Stimulated activated CD4-positive, alpha-beta T cell treated with anti-CD3 and anti-CD28 coated beads, Interleukin-15, amount 100 ng/mL, for 48 hours (primary cell): Measurements from ENCODE around the gene KCNMA1.

Source experiments
- DNase-seq, 2 donors: peaks; one replicate each; pipeline ENCODE4 v3.0.0-alpha.2; 2020; ENCODE audit warnings: low read depth in 2 of 2

KCNMA1 gene

GRCh38 chr10:77023396-77023795 is 614.2 kb downstream of the KCNMA1 start:
- DNase-seq: no peak

DNA sequence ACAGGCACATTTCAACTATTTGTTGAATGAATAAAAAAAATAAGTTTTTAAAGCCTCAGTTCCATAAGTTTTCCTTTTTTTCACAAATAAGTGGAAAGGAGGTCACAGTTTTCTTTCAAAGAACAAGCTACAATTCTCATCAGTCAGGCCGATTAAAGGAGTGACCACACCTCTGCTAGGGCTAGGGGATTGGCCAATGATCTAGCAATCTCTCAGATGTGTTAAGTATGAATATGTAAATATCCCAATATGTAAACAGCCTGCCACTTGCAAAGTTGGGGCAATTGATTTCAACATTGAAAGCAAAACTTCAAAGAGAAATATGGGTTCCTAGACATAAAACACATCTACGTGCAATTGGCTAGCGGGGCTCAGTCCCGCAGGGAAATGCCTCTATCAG is 614.9 kb downstream of the KCNMA1 start:
- no peak for DNase-seq

DNA sequence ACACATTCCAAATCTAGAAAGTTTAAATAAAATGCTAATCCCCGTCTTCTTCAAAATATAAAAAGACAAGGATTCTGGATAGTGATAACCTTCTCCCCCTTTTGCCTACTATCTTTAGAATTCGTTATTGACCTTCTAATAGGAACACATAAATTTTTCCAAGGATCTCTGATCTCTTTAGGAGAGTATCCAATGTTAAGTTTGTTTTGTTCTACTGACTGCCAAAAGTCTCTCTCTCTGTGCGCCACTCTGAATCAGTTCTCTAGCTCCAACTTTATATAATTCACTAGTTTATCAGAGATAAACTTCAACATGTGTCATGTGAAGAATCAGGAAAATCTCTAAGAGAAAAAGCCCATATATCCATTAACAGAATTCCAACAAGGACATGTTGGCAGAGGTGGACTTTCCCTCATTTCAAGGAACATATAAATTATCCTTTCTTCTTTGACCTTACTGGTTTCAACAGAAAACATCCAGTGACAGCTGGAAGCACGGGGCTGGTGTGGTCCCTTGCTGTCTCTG is 615.6 kb downstream of the KCNMA1 start:
- no peak for DNase-seq

- no peak for DNase-seq
These were observed 617.1 kb downstream of the KCNMA1 start for GRCh38 chr10:77020426-77021040.

GRCh38 chr10:77016855-77017254 is 620.8 kb downstream of the KCNMA1 start:
- DNase-seq: no peak

- no peak for DNase-seq
These were observed 621.3 kb downstream of the KCNMA1 start for GRCh38 chr10:77016278-77016815.

GRCh38 chr10:77015360-77015759 is 622.2 kb downstream of the KCNMA1 start:
- DNase-seq: no peak

DNA sequence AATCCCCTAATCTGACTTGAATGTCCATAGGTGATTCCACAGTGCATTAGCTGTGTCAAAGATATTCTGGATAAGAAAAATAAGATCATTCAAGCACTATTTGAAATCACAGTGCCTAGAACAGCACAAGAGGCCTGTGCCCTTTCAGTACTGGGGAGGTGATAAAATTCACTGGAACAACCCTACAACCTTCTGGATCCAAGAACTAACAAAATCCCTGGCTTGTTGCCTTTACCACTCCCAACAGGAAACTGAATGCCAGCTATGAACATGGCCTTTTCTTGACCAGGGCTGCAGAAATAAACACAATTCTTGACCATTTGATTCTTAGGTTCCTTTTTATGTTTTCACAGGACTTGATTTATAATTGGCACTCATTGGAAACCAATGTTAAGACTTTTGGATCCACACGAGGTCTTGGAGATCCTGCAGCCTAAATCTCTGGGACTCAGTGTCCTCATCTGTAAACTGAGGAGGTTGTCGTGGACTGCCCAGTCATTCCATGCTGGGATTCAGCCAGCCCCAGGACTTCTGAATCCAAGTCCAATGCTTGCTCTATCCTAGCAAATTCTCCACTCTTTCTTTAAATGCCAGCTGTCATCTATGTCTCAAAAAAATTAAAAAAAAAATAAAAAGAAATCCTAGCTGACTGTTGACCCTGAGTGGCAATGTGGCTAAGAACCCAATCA is 624.7 kb downstream of the KCNMA1 start:
- no peak for DNase-seq

GRCh38 chr10:77011874-77012811 is 625.5 kb downstream of the KCNMA1 start:
- DNase-seq: no peak

DNA sequence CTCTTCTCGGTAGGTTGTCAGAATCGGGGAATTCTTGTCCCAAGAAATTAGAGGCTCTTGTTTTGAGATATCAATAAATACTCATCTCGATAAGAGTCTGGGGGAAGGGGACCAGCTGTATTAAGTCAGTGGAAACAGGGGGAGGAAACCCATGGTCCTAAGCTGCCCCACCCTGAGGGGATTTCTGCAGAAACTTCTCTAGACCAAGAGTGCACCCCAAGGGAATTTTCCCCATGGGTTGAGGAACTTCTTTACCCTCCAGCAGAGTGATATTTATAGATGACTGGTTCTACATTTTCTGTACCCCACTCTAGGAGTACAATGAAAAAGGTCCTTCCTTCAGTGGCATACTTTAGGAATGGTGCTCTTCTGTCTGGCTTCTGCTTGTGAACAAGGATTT is 627.2 kb downstream of the KCNMA1 start:
- DNase-seq: no peak

- DNase-seq: no peak
These were observed 629.8 kb downstream of the KCNMA1 start for GRCh38 chr10:77007834-77008233.

GRCh38 chr10:77006836-77007511 is 630.6 kb downstream of the KCNMA1 start:
- no peak for DNase-seq

GRCh38 chr10:77005871-77006270 is 631.7 kb downstream of the KCNMA1 start:
- no peak for DNase-seq

DNA sequence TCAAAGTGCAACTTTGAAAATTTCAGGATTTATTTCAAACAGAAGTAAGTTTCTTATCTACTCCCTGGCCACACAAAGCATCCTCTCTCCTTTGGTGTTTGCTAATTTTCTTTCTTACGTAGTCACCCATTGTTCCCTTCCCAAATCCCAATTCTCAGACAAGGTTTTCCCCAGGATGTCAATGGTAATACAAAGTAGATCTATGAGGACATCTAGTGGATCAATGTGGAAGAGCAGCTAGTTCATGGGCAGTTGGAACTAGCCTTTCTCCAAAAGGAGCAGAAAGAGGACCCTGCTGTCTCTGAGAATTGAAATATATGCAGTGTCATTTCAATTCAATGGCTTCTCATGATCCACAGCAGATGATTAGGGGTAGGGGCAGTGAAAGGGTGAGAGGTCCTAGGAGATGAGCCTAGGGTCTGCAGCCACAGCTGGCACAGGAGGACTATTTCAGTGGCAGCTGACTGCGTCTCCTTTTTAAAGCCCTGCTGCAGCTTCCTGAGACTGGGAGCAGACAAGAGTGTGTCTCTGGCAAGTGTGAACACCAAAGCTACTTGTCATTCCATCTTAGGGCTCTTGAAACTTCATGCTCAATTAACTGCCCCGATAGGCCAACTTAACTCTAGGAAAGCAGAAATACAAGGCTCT is 632.6 kb downstream of the KCNMA1 start:
- no peak for DNase-seq

DNA sequence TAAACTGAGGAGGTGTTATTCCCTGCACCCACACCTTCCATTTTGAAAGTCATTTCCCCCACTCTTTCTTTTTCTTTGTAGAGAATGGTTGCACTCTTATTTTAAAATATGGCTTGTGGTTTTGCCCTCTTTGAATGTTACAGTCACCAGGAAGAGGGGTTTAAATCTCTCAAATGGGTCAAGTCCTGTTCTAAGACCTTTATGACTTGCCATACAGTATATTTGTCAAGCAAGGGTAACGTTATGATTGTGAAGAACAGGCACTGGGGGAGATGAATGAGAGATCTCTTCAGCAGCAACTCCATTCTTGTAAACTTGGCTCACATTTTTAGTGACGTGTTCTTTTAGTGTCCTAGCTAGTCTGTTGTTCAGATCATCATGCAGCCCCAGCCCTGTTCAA is 634.7 kb downstream of the KCNMA1 start:
- no peak for DNase-seq

DNA sequence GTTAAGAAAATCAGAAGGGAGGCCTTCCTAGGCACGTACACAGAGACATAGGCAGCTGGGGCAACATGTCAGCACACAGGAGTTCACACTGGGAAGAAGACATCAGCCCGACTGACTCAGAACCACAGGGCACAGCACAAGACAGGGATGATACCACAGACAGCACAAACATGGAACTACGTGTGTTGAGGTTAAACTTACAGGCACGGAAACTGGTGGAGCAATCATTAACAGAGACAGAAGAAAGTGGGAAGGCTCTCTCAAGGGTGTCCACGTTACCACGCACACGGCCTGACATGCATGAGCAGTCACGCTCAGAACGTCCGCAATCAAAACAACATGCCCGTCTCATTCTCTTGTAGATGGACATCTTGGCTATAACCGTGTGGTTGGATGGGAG is 636.4 kb downstream of the KCNMA1 start:
- DNase-seq: no peak

GRCh38 chr10:76998451-76998850 is 639.2 kb downstream of the KCNMA1 start:
- no peak for DNase-seq

DNA sequence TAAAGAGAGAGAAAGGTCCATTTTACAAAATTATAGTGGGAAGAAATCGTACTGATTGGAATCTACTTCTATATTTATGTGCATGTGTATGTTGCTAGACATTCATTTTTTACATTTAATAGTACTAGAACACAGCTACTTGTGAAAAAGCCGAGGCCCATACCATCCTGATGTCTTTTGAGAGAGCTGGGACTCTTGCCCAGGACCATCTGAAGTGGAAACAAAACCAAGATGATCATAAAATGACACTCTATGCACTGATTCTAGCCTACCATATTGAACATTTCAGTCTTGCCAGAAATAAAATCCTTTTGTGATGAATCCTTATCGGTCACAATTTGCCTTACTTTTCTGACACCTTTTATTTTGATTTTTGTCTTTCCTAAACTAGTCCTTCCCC is 640.0 kb downstream of the KCNMA1 start:
- no peak for DNase-seq

DNA sequence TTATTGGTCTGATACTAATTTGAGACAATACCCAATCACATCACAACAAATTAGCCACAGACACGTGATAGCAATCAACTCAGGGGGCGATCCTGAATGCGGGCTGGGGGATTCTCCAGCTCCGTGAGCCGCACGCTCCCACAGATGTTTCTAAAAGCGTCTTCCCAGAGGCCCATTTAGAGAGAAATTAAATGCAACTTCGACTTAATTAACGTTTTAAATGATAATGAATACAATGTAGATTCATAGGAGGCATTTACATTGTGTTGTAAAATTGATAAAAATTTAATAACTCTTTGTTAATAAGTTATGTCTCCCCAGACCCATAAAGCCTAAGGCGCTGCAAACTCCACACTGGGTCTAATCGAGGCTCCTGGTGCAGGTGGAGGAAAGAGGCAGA is 642.6 kb downstream of the KCNMA1 start:
- no peak for DNase-seq

GRCh38 chr10:76993213-76993612 is 644.4 kb downstream of the KCNMA1 start:
- no peak for DNase-seq

GRCh38 chr10:76992467-76992866 is 645.1 kb downstream of the KCNMA1 start:
- DNase-seq: no peak
